ENCODE measurements around the gene PCDH17.

The PCDH17 gene

DNA sequence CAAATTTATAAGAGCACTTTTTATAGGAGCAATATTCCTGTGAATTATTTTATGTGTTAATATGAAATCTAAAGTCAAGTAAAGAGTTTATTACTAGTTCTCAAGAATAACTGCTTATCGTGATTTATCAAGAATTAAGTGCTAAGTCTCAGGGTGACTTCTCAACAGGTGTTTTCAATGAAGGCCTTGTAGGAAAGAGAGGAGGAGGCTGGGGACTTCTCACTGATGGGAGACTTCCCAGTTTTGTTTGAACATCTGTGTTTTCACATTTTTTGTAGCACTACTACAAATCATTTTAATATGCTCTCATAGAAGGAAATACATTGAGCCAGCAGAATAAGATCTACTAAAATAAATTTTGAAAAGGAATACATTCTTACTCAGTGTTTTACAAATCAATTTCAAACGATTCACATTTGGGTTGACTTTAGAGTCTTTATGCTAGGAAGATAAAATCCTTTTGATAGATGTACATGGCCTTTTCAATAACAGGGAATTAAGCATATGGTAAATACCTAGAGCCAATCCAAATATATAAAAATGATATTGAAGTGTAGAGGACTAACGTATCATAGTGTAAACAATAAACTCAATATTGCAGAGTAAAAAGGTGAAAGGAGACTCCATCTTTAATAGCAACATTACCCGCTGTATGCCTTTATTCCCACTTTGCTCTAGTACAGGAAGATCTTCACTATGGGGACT, 6.8 kb downstream of the PCDH17 start:
- no peaks in the 10 kb centered on the region for H3K4me1 ChIP-seq (ENCODE audit: control insufficient read depth, insufficient read depth, low read length)
- H3K4me3 ChIP-seq (ENCODE audit: low read length), result no peak overlapping the region
- no peaks in the 10 kb centered on the region for H3K36me3 ChIP-seq (ENCODE audit: control insufficient read depth, insufficient read depth, low read length, severe bottlenecking)
- H3K27me3 ChIP-seq (replicated peaks; ENCODE audit: control insufficient read depth, insufficient read depth, low read length), result peaks cover 15% of the 10 kb centered on the region
- no peak overlapping the region for H3K9ac ChIP-seq (ENCODE audit: low read length)
- DNase-seq (ENCODE audit: low read depth), result no peak
- peaks cover 7% of the 10 kb centered on the region for H3K9me3 ChIP-seq (ENCODE audit: control insufficient read depth, low read length)

DNA sequence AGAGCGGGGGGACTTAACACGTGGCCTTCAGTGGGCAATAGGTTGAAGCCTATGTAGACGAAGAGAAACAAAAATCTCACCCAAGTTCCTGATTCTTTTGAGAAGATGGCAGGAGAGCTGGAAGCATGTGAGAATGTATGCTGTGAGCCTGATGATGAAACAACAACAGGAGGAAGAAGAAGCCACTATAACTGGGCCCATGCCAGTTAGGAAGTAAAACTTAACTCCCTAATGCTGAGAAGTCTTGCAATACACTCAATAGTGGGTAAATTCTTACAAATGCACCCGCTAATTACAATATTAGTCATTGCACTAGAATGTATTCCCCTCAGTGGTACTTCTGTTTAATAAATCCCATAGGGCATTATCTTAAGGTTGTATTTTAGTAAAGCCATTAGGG, 9.1 kb downstream of the PCDH17 start:
- H3K36me3 ChIP-seq (ENCODE audit: control insufficient read depth, insufficient read depth, low read length, severe bottlenecking), result no peaks in the 10 kb centered on the region
- H3K4me1 ChIP-seq (ENCODE audit: control insufficient read depth, insufficient read depth, low read length), result no peaks in the 10 kb centered on the region
- no peaks in the 10 kb centered on the region for H3K27me3 ChIP-seq (replicated peaks; ENCODE audit: control insufficient read depth, insufficient read depth, low read length)
- H3K9me3 ChIP-seq (ENCODE audit: control insufficient read depth, low read length), result no peaks in the 10 kb centered on the region
- DNase-seq (ENCODE audit: low read depth), result no peak
- H3K9ac ChIP-seq (ENCODE audit: low read length), result no peak overlapping the region
- H3K4me3 ChIP-seq (ENCODE audit: low read length), result no peak overlapping the region

DNA sequence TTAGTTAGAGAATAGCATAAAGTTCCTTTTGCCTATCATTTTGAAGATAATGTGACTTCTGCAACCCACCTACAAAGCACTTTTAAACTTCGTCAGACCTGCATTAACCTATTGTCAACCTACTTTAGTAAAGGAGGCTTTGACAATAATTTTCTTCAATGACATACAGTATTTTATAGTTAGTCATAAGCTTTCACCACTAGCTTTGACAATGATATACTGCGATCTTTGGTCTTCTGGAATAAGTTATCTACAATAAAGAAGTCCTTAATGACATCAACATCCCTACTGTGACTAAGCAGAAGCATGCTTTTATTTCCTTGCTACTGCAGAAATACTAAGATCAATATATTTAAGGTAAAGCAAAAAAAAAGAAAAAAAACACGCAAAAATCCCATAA, 9.5 kb downstream of the PCDH17 start:
- H3K4me3 ChIP-seq (ENCODE audit: low read length), result no peak overlapping the region
- no peaks in the 10 kb centered on the region for H3K36me3 ChIP-seq (ENCODE audit: control insufficient read depth, insufficient read depth, low read length, severe bottlenecking)
- H3K4me1 ChIP-seq (ENCODE audit: control insufficient read depth, insufficient read depth, low read length), result no peaks in the 10 kb centered on the region
- no peak overlapping the region for H3K9ac ChIP-seq (ENCODE audit: low read length)
- no peaks in the 10 kb centered on the region for H3K9me3 ChIP-seq (ENCODE audit: control insufficient read depth, low read length)
- no peaks in the 10 kb centered on the region for H3K27me3 ChIP-seq (replicated peaks; ENCODE audit: control insufficient read depth, insufficient read depth, low read length)
- no peak for DNase-seq (ENCODE audit: low read depth)

DNA sequence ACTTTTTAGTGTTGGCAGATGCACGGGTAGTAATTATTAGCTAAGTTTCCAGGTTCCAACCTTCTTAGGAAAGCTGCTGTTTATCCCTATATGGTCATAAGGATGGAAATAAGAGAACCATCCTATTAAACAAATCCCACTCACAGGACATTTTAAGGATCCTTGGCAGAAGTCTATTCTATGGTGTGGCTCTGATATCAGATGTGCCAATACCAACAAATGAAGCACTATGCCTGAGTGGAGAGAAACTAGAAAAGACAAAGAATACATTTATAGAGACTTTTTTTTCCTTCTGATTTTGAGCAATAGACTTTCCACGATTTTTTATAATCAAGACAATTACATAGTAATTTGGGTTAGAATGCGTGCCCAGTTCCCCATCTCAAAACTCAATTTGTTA, 12.6 kb downstream of the PCDH17 start:
- Histone ChIP-seq H3K9me3 (ENCODE audit: control insufficient read depth, low read length) (no peaks in the 10 kb centered on the region), H3K4me1 (ENCODE audit: control insufficient read depth, insufficient read depth, low read length) (no peaks in the 10 kb centered on the region), H3K36me3 (ENCODE audit: control insufficient read depth, insufficient read depth, low read length, severe bottlenecking) (no peaks in the 10 kb centered on the region), H3K27me3 (replicated peaks; ENCODE audit: control insufficient read depth, insufficient read depth, low read length) (no peaks in the 10 kb centered on the region), H3K9ac (ENCODE audit: low read length) (no peak overlapping the region), H3K4me3 (ENCODE audit: low read length) (no peak overlapping the region)
- no peak for DNase-seq (ENCODE audit: low read depth)

DNA sequence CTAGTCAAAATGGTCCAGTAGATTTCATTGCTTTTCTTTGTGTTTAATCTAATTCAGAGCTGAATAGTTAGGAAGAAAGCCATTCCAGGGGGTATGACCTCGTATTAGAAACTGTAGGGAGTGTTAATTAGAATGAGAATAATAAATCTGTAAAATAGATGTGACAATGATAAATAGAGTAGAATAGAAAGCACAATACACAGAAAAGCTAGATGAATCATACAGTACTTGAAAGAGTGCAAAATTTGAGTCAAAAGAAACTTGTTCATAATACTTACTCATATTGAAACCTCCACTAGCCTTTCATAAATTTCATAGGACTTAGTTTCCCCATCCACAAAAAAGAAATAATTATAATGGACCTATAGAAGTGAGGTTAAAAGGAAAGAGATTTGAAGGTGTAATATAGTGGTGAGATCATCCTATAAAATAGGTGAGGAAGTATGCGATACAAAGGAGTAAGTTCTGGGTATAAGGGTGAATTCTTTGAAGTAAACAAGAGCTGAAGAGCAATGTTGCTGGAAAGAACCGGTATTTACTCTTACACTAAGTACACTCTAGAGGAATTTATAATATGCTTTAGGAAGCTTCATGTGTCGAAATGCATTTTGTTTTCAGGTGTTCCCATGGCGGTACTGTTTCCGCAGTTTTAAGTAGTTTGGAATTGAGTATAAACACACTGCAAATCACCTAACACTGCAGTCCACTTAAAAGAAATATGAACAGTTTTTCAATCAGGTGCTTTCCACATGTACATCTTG, 21.9 kb downstream of the PCDH17 start:
- Histone ChIP-seq H3K27me3 (replicated peaks; ENCODE audit: control insufficient read depth, insufficient read depth, low read length) (no peaks in the 10 kb centered on the region), H3K36me3 (ENCODE audit: control insufficient read depth, insufficient read depth, low read length, severe bottlenecking) (no peaks in the 10 kb centered on the region), H3K9me3 (ENCODE audit: control insufficient read depth, low read length) (no peaks in the 10 kb centered on the region), H3K4me1 (ENCODE audit: control insufficient read depth, insufficient read depth, low read length) (no peaks in the 10 kb centered on the region), H3K4me3 (ENCODE audit: low read length) (no peak overlapping the region), H3K9ac (ENCODE audit: low read length) (no peak overlapping the region)
- no peak for DNase-seq (ENCODE audit: low read depth)

DNA sequence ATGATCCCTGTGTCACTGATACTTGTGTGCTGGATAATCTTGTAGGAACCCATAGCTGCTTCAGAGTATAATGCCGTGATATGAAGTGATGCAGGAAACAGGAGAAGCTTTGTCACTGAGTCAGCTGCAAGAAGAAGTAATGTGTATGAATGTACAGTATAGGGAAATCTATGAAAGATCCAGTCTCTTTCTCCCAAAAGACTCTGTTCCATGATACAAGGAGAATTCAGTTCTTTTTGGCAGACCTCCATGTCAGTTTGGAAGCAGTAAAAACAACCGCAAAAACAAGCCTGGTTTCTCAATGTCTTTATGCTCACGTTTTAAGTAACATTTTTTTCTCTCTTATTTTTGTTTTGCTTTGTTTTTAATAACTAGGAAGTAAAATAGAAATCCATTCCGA, 33.9 kb downstream of the PCDH17 start:
- H3K4me3 ChIP-seq (ENCODE audit: low read length), result no peak overlapping the region
- H3K9me3 ChIP-seq (ENCODE audit: control insufficient read depth, low read length), result no peaks in the 10 kb centered on the region
- H3K4me1 ChIP-seq (ENCODE audit: control insufficient read depth, insufficient read depth, low read length), result no peaks in the 10 kb centered on the region
- H3K27me3 ChIP-seq (replicated peaks; ENCODE audit: control insufficient read depth, insufficient read depth, low read length), result no peaks in the 10 kb centered on the region
- H3K9ac ChIP-seq (ENCODE audit: low read length), result no peak overlapping the region
- H3K36me3 ChIP-seq (ENCODE audit: control insufficient read depth, insufficient read depth, low read length, severe bottlenecking), result no peaks in the 10 kb centered on the region
- DNase-seq (ENCODE audit: low read depth), result no peak

DNA sequence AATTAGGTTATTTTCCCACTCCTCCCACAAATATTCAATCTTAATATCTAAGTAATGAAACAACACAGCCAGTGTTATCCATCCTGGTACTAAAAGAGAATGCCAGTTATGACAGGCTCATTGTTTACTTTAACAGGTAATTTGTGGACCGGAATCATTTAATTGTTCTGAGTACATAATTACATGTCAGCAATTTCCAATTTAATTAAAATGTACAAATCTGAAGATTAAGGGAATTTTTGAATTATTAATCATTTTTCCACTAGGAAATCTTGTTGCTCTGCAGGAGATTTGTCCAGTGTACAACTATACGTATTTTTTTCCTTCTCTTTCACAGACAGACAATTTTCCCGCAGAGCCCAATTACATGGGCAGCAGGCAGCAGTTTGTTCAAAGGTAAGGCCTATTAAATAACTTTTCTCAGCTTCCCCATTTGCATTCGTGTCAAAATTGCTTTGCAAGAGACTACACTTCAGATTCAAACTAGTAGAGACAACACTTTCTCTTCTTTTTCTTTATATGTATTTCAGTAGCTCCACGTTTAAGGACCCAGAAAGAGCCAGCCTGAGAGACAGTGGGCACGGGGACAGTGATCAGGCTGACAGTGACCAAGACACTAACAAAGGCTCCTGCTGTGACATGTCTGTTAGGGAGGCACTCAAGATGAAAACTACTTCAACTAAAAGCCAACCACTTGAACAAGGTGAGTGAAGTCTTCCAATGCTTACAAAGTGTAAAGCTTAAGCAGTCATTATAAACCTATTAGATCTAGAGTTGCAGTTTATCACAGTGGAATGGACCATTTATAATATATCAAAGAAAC, 34.8 kb downstream of the PCDH17 start:
- no peak overlapping the region for H3K4me3 ChIP-seq (ENCODE audit: low read length)
- H3K9me3 ChIP-seq (ENCODE audit: control insufficient read depth, low read length), result no peaks in the 10 kb centered on the region
- no peak overlapping the region for H3K9ac ChIP-seq (ENCODE audit: low read length)
- DNase-seq (ENCODE audit: low read depth), result no peak
- no peaks in the 10 kb centered on the region for H3K27me3 ChIP-seq (replicated peaks; ENCODE audit: control insufficient read depth, insufficient read depth, low read length)
- H3K4me1 ChIP-seq (ENCODE audit: control insufficient read depth, insufficient read depth, low read length), result no peaks in the 10 kb centered on the region
- H3K36me3 ChIP-seq (ENCODE audit: control insufficient read depth, insufficient read depth, low read length, severe bottlenecking), result no peaks in the 10 kb centered on the region

DNA sequence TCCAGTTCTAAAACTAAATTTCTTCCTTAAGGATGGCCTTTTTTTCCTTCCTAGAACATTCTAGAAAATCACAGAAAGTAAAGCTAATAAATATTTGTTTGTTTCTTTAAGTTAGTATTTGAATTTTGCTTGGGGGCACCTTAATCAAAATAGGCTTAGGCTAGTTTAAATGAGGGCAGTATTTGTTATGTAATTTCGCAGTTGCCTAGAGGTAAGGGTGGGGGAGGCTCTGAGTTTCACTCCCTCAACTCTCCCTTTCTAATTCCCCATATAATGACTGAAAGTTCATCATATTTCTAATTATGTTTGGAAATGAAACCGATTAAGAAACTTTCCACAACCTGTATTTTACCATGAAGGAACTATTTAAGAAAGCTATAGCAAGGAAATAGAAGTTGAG, 40.6 kb downstream of the PCDH17 start:
- Histone ChIP-seq H3K9me3 (ENCODE audit: control insufficient read depth, low read length) (no peaks in the 10 kb centered on the region), H3K4me3 (ENCODE audit: low read length) (no peak overlapping the region), H3K27me3 (replicated peaks; ENCODE audit: control insufficient read depth, insufficient read depth, low read length) (no peaks in the 10 kb centered on the region), H3K9ac (ENCODE audit: low read length) (no peak overlapping the region), H3K4me1 (ENCODE audit: control insufficient read depth, insufficient read depth, low read length) (no peaks in the 10 kb centered on the region), H3K36me3 (ENCODE audit: control insufficient read depth, insufficient read depth, low read length, severe bottlenecking) (no peaks in the 10 kb centered on the region)
- no peak for DNase-seq (ENCODE audit: low read depth)

DNA sequence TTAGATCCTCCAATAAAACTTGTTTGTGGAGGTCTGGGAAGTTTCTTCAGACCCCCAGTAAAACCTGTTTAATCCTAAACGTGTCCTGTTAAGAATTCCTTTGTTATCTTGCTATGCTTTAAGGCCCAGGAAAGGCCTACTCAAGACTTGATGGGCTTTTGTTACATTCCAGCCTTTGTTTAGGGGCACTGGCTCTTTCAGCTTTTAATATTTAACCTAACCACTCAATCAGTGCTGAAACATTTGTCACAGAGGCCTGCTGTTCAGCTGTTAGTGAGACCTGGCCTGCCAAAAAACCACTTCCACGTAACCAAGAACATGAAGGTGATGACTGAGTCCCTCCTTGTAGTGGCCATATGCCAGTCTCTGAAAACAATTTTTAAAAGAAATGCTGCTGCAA, 41.7 kb downstream of the PCDH17 start:
- no peak for DNase-seq (ENCODE audit: low read depth)
- H3K9me3 ChIP-seq (ENCODE audit: control insufficient read depth, low read length), result no peaks in the 10 kb centered on the region
- no peaks in the 10 kb centered on the region for H3K27me3 ChIP-seq (replicated peaks; ENCODE audit: control insufficient read depth, insufficient read depth, low read length)
- no peaks in the 10 kb centered on the region for H3K36me3 ChIP-seq (ENCODE audit: control insufficient read depth, insufficient read depth, low read length, severe bottlenecking)
- no peaks in the 10 kb centered on the region for H3K4me1 ChIP-seq (ENCODE audit: control insufficient read depth, insufficient read depth, low read length)
- no peak overlapping the region for H3K9ac ChIP-seq (ENCODE audit: low read length)
- H3K4me3 ChIP-seq (ENCODE audit: low read length), result no peak overlapping the region

DNA sequence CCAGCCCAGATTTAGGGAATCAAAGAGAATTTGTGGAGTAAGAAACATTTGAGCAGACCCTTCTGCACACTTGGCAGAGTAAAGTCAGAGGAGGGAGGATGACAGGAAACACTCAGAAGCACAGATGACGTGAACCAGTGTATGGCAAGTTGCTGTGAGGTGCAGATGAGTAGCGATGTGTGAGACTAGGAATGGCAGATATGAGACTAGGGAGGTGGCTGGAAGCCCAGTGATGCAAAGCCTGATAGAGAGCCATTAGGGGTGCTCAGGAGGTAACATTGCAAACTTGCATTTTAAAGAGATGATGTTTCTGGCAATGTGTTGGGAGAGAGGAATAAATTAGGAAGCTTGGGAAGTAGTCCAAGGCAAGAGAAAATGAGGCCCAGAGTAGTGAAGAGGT, 44.0 kb downstream of the PCDH17 start:
- Histone ChIP-seq H3K4me1 (ENCODE audit: control insufficient read depth, insufficient read depth, low read length) (no peaks in the 10 kb centered on the region), H3K9me3 (ENCODE audit: control insufficient read depth, low read length) (no peaks in the 10 kb centered on the region), H3K4me3 (ENCODE audit: low read length) (no peak overlapping the region), H3K36me3 (ENCODE audit: control insufficient read depth, insufficient read depth, low read length, severe bottlenecking) (no peaks in the 10 kb centered on the region), H3K9ac (ENCODE audit: low read length) (no peak overlapping the region), H3K27me3 (replicated peaks; ENCODE audit: control insufficient read depth, insufficient read depth, low read length) (no peaks in the 10 kb centered on the region)
- DNase-seq (ENCODE audit: low read depth), result no peak

DNA sequence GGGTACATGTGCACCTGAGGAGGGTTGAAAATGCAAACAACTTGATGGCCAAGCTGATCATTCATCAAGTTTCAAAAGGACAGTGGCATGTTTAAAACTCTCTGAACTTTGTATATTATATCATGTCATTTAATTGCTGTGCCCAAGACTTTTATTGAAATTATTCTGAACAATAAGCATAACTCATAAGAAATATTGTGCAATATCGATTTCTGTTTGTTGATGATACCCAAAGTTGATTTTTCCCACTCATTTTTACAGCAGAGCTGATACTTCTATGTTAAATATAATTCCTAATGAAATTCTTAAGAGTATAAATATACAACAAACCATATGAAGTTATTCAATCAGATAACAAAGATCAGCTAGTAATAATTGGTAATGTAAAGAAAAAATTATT, 49.1 kb downstream of the PCDH17 start:
- no peaks in the 10 kb centered on the region for H3K9me3 ChIP-seq (ENCODE audit: control insufficient read depth, low read length)
- H3K4me1 ChIP-seq (ENCODE audit: control insufficient read depth, insufficient read depth, low read length), result no peaks in the 10 kb centered on the region
- no peaks in the 10 kb centered on the region for H3K36me3 ChIP-seq (ENCODE audit: control insufficient read depth, insufficient read depth, low read length, severe bottlenecking)
- H3K27me3 ChIP-seq (replicated peaks; ENCODE audit: control insufficient read depth, insufficient read depth, low read length), result no peaks in the 10 kb centered on the region
- H3K9ac ChIP-seq (ENCODE audit: low read length), result no peak overlapping the region
- DNase-seq (ENCODE audit: low read depth), result no peak
- H3K4me3 ChIP-seq (ENCODE audit: low read length), result no peak overlapping the region
